B cell (primary cell): ENCODE measurements around the gene FAM163A. TPM values are rescaled to one million over a fixed set of nuclear protein-coding genes. Genes with fewer than 3 reads are reported as not detected.

Experiments
- ATAC-seq: fragments of 200-7000 bp; cut with Tn5 transposase; one replicate; pipeline ENCODE4 v1.10.0; 2021; ENCODE audit warnings: low read depth, mild to moderate bottlenecking, moderate number of reproducible peaks, moderate library complexity
- CTCF ChIA-PET: fragments of 350-600 bp; sonication (Branson Sonifier 250); formaldehyde crosslinking; loops from one replicate; lab custom pipeline; 2021; ENCODE audit warnings: antibody characterized with exemption, inconsistent platforms; lab: Charles Lee
- POLR2A ChIA-PET: fragments of 350-600 bp; sonication (Branson Sonifier 250); formaldehyde crosslinking; loops from one replicate; lab custom pipeline; 2021; ENCODE audit warnings: antibody characterized with exemption; lab: Charles Lee
- DNase-seq: peaks from one replicate; pipeline ENCODE4 v3.0.0; 2013
- H2AFZ ChIP-seq: 2 replicates; pipeline ENCODE4 v1.6.1; 2012; ENCODE audit warnings: mild to moderate bottlenecking, low read depth, low read length; ENCODE audit not compliant: insufficient read depth, poor library complexity, severe bottlenecking
- H3K27ac ChIP-seq, 2 donors: 1 replicate in 1 of 2; 2 replicates in 1 of 2; pipeline ENCODE4 v1.5.1; 2012 to 2013; ENCODE audit warnings: low read length in 2 of 2, mild to moderate bottlenecking in 2 of 2, moderate library complexity in 1 of 2
- H3K27me3 ChIP-seq, 4 experiments: fragments of 200-600 bp in 1 of 4; sonication (generic) in 1 of 4; replicated peaks in 1 of 4; 1 replicate in 2 of 4; 2 replicates in 2 of 4; pipeline versions ENCODE4 v1.6.1 to v1.7.0; 2013 to 2016; ENCODE audit warnings: low read length in 3 of 4, mild to moderate bottlenecking in 2 of 4, mixed read lengths in 1 of 4, moderate library complexity in 1 of 4; ENCODE audit not compliant: insufficient read depth in 4 of 4, control insufficient read depth in 3 of 4; ENCODE audit errors: control extremely low read depth in 1 of 4
- H3K36me3 ChIP-seq, 2 experiments: replicated peaks in 1 of 2; 1 replicate in 1 of 2; 2 replicates in 1 of 2; pipeline versions ENCODE4 v1.6.1 to v1.7.1; 2013; ENCODE audit warnings: low read length in 1 of 2; ENCODE audit not compliant: insufficient read depth in 2 of 2, control insufficient read depth in 1 of 2; ENCODE audit errors: control extremely low read depth in 1 of 2, extremely low read depth in 1 of 2
- H3K4me1 ChIP-seq, 2 donors: fragments of 200-600 bp in 1 of 2; sonication (generic) in 1 of 2; 1 replicate in 1 of 2; 2 replicates in 1 of 2; pipeline versions ENCODE4 v1.5.1 to v1.6.1; 2013 to 2017; ENCODE audit warnings: low read length in 2 of 2; ENCODE audit not compliant: control insufficient read depth in 2 of 2, insufficient read depth in 2 of 2
- H3K4me2 ChIP-seq: replicated peaks from 2 replicates; pipeline ENCODE3; 2012; ENCODE audit warnings: mild to moderate bottlenecking, low read depth, low read length; ENCODE audit not compliant: poor library complexity, severe bottlenecking
- H3K4me3 ChIP-seq, 5 experiments: fragments of 200-600 bp in 1 of 5; sonication (generic) in 1 of 5; 1 replicate in 3 of 5; 2 replicates in 2 of 5; pipeline versions ENCODE4 v1.5.1 to v1.7.0; 2011 to 2016; ENCODE audit warnings: low read length in 4 of 5, mild to moderate bottlenecking in 4 of 5, low read depth in 2 of 5, control low read depth in 1 of 5, moderate library complexity in 1 of 5; ENCODE audit not compliant: insufficient read depth in 1 of 5; ENCODE audit errors: control extremely low read depth in 1 of 5, extremely low read depth in 1 of 5
- H3K79me2 ChIP-seq: fragments of 200-600 bp; sonication (generic); one replicate; pipeline ENCODE4 v1.6.0; 2016; ENCODE audit warnings: low read length; ENCODE audit not compliant: control insufficient read depth, insufficient read depth
- H3K9ac ChIP-seq: fragments of 200-600 bp; sonication (generic); 2 replicates; pipeline ENCODE4 v1.6.1; 2017; ENCODE audit warnings: mild to moderate bottlenecking, low read length, moderate library complexity
- H3K9me3 ChIP-seq, 3 donors: one replicate each; pipeline versions ENCODE4 v1.6.1 to v1.7.1; 2013; ENCODE audit warnings: low read length in 2 of 3; ENCODE audit not compliant: control insufficient read depth in 2 of 3, insufficient read depth in 1 of 3; ENCODE audit errors: control extremely low read depth in 1 of 3
- H4K20me1 ChIP-seq: 2 replicates; pipeline ENCODE4 v1.6.0; 2012; ENCODE audit warnings: mild to moderate bottlenecking, low read length; ENCODE audit not compliant: insufficient read depth, control insufficient read depth, poor library complexity, severe bottlenecking
- H3K27ac Mint-ChIP-seq: one replicate; pipeline ENCODE4 v1.8.0; 2021; ENCODE audit warnings: mixed read lengths
- H3K27me3 Mint-ChIP-seq: one replicate; pipeline ENCODE4 v1.8.0; 2021; ENCODE audit warnings: mixed read lengths
- H3K4me1 Mint-ChIP-seq: one replicate; pipeline ENCODE4 v1.8.0; 2021; ENCODE audit warnings: mixed read lengths
- H3K4me3 Mint-ChIP-seq: one replicate; pipeline ENCODE4 v1.8.0; 2021; ENCODE audit warnings: mixed read lengths
- H3K9me3 Mint-ChIP-seq: one replicate; pipeline ENCODE4 v1.8.0; 2022; ENCODE audit warnings: mixed read lengths; ENCODE audit not compliant: insufficient read depth
- EZH2 ChIP-seq: IDR thresholded peaks from 2 replicates; pipeline ENCODE4 v1.6.1; 2012; ENCODE audit warnings: borderline replicate concordance, low read depth, mild to moderate bottlenecking, moderate library complexity, low read length; ENCODE audit not compliant: insufficient read depth, poor library complexity, severe bottlenecking
- WGBS: methylation state at CpG from one replicate; pipeline ENCODE4 v1.1.5; 2013; ENCODE audit warnings: missing lambda C conversion rate; ENCODE audit not compliant: insufficient coverage; 5-methylcytosine and 5-hydroxymethylcytosine counted together
- intact Hi-C: fragments of 100-400 bp; cut with micrococcal nuclease; formaldehyde crosslinking; loops from one replicate; pipeline ENCODE4 v1.10.0; 2022
- polyA plus RNA-seq: library from polyadenylated mRNA; depleted of rRNA; stranded (reverse); fragments of >200 nt; gene quantifications from 2 replicates; pipeline ENCODE4 v1.2.3, GENCODE V29; 2012
- total RNA-seq, 2 donors: library from RNA; stranded (reverse); fragments of 120-200 nt in 1 of 2; gene quantifications; 1 replicate in 1 of 2; 2 replicates in 1 of 2; pipeline versions ENCODE4 v1.2.3 to v1.2.4, GENCODE V29; 2013 to 2022
- TF ChIP-seq, protein P1 (sequence below): fragments of 200-600 bp; IDR thresholded peaks from one replicate; pipeline ENCODE4 v1.8.0; 2022; ENCODE audit warnings: antibody characterized with exemption, mild to moderate bottlenecking

The FAM163A gene
- total and polyA plus RNA-seq, 2 donors (not counting 1 experiment from before 2014, with no cell fraction given): not detected

GRCh38 chr1:179786815-179787685, 44.0 kb downstream of the FAM163A start:
- no peaks in the 10 kb centered on the region for H3K79me2 ChIP-seq
- H3K9ac ChIP-seq: no peak overlapping the region
- no peak overlapping the region for H3K27ac ChIP-seq
- Mint-ChIP-seq H3K4me3 (no peak overlapping the region), H3K9me3 (no peaks in the 10 kb centered on the region), H3K27ac (no peak overlapping the region), H3K4me1 (no peaks in the 10 kb centered on the region), H3K27me3 (peaks cover 12% of the 10 kb centered on the region)
- WGBS: 91% methylated on average over 9 of the region's 13 CpGs
- intact Hi-C loops: no loop called here
- no peak for ATAC-seq
- ChIA-PET CTCF (interaction anchor here (1.4 to 1.8 kb wide), 2 partner anchors 23 to 24 kb away, joined by 3 to 6 read pairs; no protein-coding TSS in a partner anchor), POLR2A (no interaction called here)
- no peaks in the 10 kb centered on the region for H4K20me1 ChIP-seq
- no peak overlapping the region for H3K4me3 ChIP-seq
- peaks cover 0 to 2% (median 0%) of the 10 kb centered on the region in 4 experiments for H3K27me3 ChIP-seq
- no peaks in the 10 kb centered on the region for H3K4me1 ChIP-seq
- TF ChIP-seq, protein P1, sequence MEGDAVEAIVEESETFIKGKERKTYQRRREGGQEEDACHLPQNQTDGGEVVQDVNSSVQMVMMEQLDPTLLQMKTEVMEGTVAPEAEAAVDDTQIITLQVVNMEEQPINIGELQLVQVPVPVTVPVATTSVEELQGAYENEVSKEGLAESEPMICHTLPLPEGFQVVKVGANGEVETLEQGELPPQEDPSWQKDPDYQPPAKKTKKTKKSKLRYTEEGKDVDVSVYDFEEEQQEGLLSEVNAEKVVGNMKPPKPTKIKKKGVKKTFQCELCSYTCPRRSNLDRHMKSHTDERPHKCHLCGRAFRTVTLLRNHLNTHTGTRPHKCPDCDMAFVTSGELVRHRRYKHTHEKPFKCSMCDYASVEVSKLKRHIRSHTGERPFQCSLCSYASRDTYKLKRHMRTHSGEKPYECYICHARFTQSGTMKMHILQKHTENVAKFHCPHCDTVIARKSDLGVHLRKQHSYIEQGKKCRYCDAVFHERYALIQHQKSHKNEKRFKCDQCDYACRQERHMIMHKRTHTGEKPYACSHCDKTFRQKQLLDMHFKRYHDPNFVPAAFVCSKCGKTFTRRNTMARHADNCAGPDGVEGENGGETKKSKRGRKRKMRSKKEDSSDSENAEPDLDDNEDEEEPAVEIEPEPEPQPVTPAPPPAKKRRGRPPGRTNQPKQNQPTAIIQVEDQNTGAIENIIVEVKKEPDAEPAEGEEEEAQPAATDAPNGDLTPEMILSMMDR: no peak
- TF ChIP-seq EZH2: no peak
- H3K36me3 ChIP-seq: no peaks in the 10 kb centered on the region
- DNase-seq: no peak
- H2AFZ ChIP-seq: no peak overlapping the region
- no peak overlapping the region for H3K4me2 ChIP-seq
- H3K9me3 ChIP-seq: peaks cover 0 to 3% (median 0%) of the 10 kb centered on the region in 3 donors

DNA sequence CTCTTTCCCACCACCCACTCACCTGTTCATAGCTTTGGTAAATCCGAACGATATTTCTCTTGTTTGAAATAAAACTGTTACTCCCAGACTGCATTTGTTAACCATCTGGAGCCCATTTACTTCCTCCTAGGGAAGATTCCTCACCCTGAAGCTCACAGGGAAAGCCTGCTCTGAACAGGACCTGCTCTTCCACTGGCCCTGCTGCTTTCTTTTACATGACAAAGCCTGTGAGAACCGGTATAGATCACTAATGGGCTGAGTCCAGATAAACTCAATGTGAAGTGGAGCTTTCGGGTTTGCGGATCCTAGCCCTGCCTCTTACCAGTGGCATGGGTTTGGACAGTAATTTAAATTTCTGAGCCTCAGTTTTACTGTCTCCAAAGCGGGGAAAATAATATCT, 45.2 kb downstream of the FAM163A start:
- Histone ChIP-seq H3K27me3 (peaks cover 0 to 2% (median 0%) of the 10 kb centered on the region in 4 experiments), H3K79me2 (no peaks in the 10 kb centered on the region), H3K36me3 (no peaks in the 10 kb centered on the region), H3K4me3 (no peak overlapping the region), H3K9me3 (peaks cover 0 to 3% (median 0%) of the 10 kb centered on the region in 3 donors), H3K27ac (no peak overlapping the region), H3K4me2 (no peak overlapping the region), H4K20me1 (no peaks in the 10 kb centered on the region), H2AFZ (no peak overlapping the region), H3K9ac (no peak overlapping the region), H3K4me1 (no peaks in the 10 kb centered on the region)
- intact Hi-C loops: no loop called here
- Mint-ChIP-seq H3K27ac (no peak overlapping the region), H3K4me1 (no peaks in the 10 kb centered on the region), H3K9me3 (no peaks in the 10 kb centered on the region), H3K4me3 (no peak overlapping the region), H3K27me3 (peaks cover 11% of the 10 kb centered on the region)
- POLR2A ChIA-PET: no interaction called here
- TF ChIP-seq, protein P1: no peak
- TF ChIP-seq EZH2: no peak
- DNase-seq (no peak), ATAC-seq (no peak)
- WGBS: 89% methylated on average over 5 of the region's 6 CpGs
- CTCF ChIA-PET: interaction anchor here (1.4 to 1.8 kb wide), 2 partner anchors 21 to 23 kb away, joined by 3 to 6 read pairs; no protein-coding TSS in a partner anchor
